Hepatocyte (in vitro differentiated cells): ENCODE data around the gene MED16. TPM values are rescaled to one million over a fixed set of nuclear protein-coding genes. Genes with fewer than 3 reads are reported as not detected.
A peak's percentile ranks its signal among the peaks of the same experiment; 100 is the strongest.

Source experiments
- DNase-seq: peaks from one replicate; pipeline ENCODE4 v3.0.0-alpha.2; 2016; ENCODE audit warnings: low spot score
- H2AFZ ChIP-seq: fragments of 200-600 bp; sonication (generic); 2 replicates; pipeline ENCODE4 v1.6.0; 2016; ENCODE audit warnings: antibody characterized with exemption, mild to moderate bottlenecking
- H3K27ac ChIP-seq: fragments of 200-600 bp; sonication (generic); 2 replicates; pipeline ENCODE4 v1.5.1; 2016; ENCODE audit warnings: mild to moderate bottlenecking
- H3K27me3 ChIP-seq: fragments of 200-600 bp; sonication (generic); 2 replicates; pipeline ENCODE4 v1.6.1; 2016
- H3K36me3 ChIP-seq: fragments of 200-600 bp; sonication (generic); replicated peaks from 2 replicates; pipeline ENCODE4 v1.5.1; 2016; ENCODE audit warnings: low read depth; ENCODE audit not compliant: insufficient read depth
- H3K4me1 ChIP-seq: fragments of 200-600 bp; sonication (generic); 2 replicates; pipeline ENCODE4 v1.5.1; 2016; ENCODE audit warnings: mild to moderate bottlenecking, moderate library complexity; ENCODE audit not compliant: insufficient read depth
- H3K4me2 ChIP-seq: fragments of 200-600 bp; sonication (generic); 2 replicates; pipeline ENCODE4 v1.6.0; 2016
- H3K4me3 ChIP-seq: fragments of 200-600 bp; sonication (generic); 2 replicates; pipeline ENCODE4 v1.5.1; 2016; ENCODE audit warnings: mild to moderate bottlenecking
- H3K79me2 ChIP-seq: fragments of 200-600 bp; sonication (generic); 2 replicates; pipeline ENCODE4 v1.6.0; 2017; ENCODE audit warnings: mild to moderate bottlenecking
- H3K9me2 ChIP-seq: fragments of 200-600 bp; sonication (generic); replicated peaks from 2 replicates; pipeline ENCODE4 v1.6.0; 2017; ENCODE audit warnings: mild to moderate bottlenecking; ENCODE audit not compliant: insufficient read depth
- H3K9me3 ChIP-seq: fragments of 200-600 bp; sonication (generic); 2 replicates; pipeline ENCODE4 v1.5.1; 2016; ENCODE audit warnings: low read depth, mild to moderate bottlenecking
- H4K20me1 ChIP-seq: fragments of 200-600 bp; sonication (generic); 2 replicates; pipeline ENCODE4 v1.6.0; 2016; ENCODE audit warnings: mild to moderate bottlenecking; ENCODE audit not compliant: insufficient read depth, poor library complexity, severe bottlenecking
- EZH2 ChIP-seq: fragments of 200-600 bp; sonication (generic); IDR thresholded peaks from 2 replicates; pipeline ENCODE4 v1.6.1; 2016; ENCODE audit warnings: antibody characterized with exemption, mild to moderate bottlenecking, borderline replicate concordance
- EZH2phosphoT487 ChIP-seq: fragments of 200-600 bp; sonication (generic); IDR thresholded peaks from one replicate; pipeline ENCODE4 v1.6.1; 2018; ENCODE audit warnings: antibody characterized with exemption, mild to moderate bottlenecking, low read depth, moderate library complexity; ENCODE audit not compliant: unreplicated experiment, severe bottlenecking
- WGBS: methylation state at CpG from one replicate; pipeline ENCODE4 v1.1.6; 2016; ENCODE audit warnings: low lambda C conversion rate; ENCODE audit errors: missing lambda C conversion rate; 5-methylcytosine and 5-hydroxymethylcytosine counted together
- polyA plus RNA-seq: library from polyadenylated mRNA; unstranded; fragments of >200 nt; fragmentation: Nextera tagmentation; extraction: Ambion mirVana; gene quantifications from 2 replicates; pipeline ENCODE4 v1.2.1, GENCODE V29; 2016
- total RNA-seq: library from RNA; depleted of rRNA; stranded (reverse); fragments of >200 nt; gene quantifications from 2 replicates; pipeline ENCODE4 v1.2.3, GENCODE V29; 2014
- TF ChIP-seq, protein P1 (sequence below): fragments of 200-600 bp; sonication (generic); IDR thresholded peaks from 2 replicates; pipeline ENCODE4 v1.5.1; 2016; ENCODE audit warnings: antibody characterized with exemption, mild to moderate bottlenecking; ENCODE audit not compliant: poor library complexity

The MED16 gene
- total and polyA plus RNA-seq, 2 experiments from 2014 or later = 32.1 to 80.9 TPM

DNA sequence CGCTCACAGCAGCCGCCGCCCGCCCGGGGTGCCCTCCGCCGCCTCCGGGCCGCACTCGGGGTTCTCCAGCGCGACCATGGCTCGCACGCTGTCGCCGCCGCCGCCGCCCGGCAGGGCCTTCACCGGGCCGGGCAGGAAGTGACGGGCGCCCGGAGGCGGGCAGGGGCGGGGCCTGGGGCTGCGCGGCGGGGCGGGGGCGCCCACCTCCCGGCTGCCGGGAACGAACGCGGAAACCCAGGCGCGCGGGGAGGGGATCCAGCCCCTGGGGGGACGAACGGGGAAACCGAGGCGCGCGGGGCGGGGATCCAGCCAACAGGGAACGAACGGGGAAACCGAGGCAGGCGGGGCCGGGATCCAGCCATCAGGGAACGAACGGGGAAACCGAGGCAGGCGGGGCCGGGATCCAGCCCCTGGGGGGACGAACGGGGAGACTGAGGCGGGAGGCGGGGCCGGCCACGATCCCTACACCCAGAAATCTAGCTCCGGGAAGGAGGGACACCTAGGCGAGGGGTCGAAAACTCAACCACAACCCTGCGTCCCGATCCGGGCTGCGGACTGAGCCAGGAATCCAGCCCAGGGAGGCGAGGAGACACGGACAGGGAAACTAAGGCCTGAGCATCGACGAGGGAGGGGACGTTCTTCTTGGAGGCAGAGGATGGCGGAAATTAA, 20.2 kb upstream of the MED16 start, which contains the start of gene R3HDM4:
R3HDM4 (minus strand) TSS at position 140 of the 669 bp plus-strand sequence; CDS start at position 78, 62 bp downstream.
- Histone ChIP-seq H3K4me2 (peak within 1 kb of the TSS; percentile 99), H3K79me2 (peaks cover 46% of the 10 kb centered on the region), H2AFZ (peak within 1 kb of the TSS; percentile 98), H3K36me3 (no peaks in the 10 kb centered on the region), H3K4me1 (peaks cover 21% of the 10 kb centered on the region), H4K20me1 (no peaks in the 10 kb centered on the region), H3K27me3 (peaks cover 16% of the 10 kb centered on the region), H3K4me3 (peak within 1 kb of the TSS; percentile 91), H3K9me2 (no peaks in the 10 kb centered on the region), H3K9me3 (no peaks in the 10 kb centered on the region), H3K27ac (peak within 1 kb of the TSS; percentile 96)
- peak; percentile 91 for DNase-seq
- no peak for TF ChIP-seq EZH2phosphoT487
- no peak for TF ChIP-seq EZH2
- TF ChIP-seq, protein P1, sequence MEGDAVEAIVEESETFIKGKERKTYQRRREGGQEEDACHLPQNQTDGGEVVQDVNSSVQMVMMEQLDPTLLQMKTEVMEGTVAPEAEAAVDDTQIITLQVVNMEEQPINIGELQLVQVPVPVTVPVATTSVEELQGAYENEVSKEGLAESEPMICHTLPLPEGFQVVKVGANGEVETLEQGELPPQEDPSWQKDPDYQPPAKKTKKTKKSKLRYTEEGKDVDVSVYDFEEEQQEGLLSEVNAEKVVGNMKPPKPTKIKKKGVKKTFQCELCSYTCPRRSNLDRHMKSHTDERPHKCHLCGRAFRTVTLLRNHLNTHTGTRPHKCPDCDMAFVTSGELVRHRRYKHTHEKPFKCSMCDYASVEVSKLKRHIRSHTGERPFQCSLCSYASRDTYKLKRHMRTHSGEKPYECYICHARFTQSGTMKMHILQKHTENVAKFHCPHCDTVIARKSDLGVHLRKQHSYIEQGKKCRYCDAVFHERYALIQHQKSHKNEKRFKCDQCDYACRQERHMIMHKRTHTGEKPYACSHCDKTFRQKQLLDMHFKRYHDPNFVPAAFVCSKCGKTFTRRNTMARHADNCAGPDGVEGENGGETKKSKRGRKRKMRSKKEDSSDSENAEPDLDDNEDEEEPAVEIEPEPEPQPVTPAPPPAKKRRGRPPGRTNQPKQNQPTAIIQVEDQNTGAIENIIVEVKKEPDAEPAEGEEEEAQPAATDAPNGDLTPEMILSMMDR = no peak
- WGBS = 2% methylated on average over 18 of the region's 76 CpGs

DNA sequence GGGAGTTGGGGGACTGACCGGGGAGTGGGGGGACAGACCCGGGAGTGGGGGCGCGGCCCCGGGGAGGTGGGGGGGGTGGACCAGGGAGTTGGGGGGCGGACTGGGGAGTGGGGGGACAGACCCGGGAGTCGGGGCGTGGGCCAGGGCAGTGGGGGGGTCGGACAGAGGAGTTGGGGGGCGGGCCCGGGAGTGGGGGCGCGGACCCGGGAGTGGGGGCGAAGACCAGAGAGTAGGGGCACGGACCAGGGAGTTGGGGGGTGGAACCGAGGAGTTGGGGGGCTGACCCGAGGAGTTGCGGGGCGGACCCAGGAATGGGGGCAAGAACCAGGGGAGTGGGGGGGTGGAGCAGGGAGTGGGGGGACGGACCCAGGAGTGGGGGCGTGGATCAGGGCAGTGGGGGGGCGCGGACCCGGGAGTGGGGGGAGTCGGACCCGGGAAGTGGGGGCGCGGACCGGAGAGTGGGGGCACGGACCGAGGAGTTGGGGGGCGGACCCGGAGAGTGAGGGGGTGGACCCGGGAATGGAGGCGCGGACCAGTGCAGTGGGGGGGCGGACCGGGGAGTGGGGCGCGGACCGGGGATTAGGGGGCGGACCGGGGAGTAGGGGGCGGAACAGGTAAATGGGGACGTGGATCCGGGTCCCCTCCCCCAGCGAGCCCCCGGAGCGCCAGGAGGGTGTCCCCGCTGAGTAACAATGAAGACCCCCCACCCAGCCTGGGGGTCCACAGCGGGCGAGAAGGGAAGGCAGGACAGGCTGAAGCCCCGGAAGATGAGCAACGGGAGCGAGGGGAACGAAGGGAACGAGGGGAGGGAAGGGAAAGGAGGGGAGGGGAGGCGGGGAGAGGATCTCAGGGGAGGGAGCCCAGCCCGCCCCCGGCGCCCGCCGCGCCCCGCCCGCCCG, 19.4 kb upstream of the MED16 start:
- no peaks in the 10 kb centered on the region for H3K36me3 ChIP-seq
- H2AFZ ChIP-seq = no peak overlapping the region
- no peaks in the 10 kb centered on the region for H3K9me3 ChIP-seq
- peak overlapping the region; percentile 80 for H3K4me2 ChIP-seq
- TF ChIP-seq, protein P1 = no peak
- TF ChIP-seq EZH2phosphoT487 (no peak), EZH2 (no peak)
- H3K27ac ChIP-seq = peak overlapping the region; percentile 89
- no peaks in the 10 kb centered on the region for H3K9me2 ChIP-seq
- H3K79me2 ChIP-seq = peaks cover 54% of the 10 kb centered on the region
- H3K4me1 ChIP-seq = peaks cover 14% of the 10 kb centered on the region
- H4K20me1 ChIP-seq = no peaks in the 10 kb centered on the region
- peak; percentile 53 for DNase-seq
- WGBS = no CpG with 5 or more reads among the region's 69 CpGs
- H3K4me3 ChIP-seq = peak overlapping the region; percentile 91
- peaks cover 8% of the 10 kb centered on the region for H3K27me3 ChIP-seq

DNA sequence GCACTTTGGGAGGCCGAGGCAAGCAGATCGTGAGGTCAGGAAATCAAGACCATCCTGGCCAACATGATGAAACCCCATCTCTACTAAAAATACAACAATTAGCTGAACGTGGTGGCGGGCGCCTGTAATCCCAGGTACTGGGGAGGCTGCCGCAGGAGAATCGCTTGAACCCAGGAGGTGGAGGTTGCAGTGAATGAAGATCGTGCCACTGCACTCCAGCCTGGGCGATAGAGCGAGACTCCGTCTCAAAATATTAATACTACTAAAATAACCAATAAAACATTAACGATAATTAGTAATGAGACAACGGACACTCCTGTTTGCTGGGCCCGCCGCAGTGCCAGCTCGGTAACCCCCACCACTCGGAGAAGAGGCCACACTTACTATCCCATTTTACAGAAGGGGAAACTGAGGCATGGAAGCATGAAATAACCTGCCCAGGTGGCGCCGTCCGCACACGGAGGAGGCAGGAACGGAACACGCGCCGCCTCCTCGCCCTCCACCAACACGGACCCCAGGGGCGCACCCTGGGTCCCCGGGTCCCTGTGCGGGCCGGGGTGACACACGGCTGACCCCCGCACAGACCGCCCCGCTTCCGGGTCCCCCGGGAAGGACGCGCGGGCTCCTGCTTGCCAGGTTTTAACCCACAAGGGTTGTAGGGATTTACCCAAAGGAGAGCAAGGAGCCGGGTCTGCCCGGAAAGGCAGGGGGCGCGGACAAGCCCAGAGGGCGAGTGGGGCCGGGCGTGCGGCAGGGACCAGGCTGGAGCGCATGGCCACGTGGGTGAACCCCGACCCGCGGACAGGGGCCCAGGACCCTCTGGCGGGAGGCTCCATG, 18.4 kb upstream of the MED16 start:
- no peak overlapping the region for H3K4me3 ChIP-seq
- H3K79me2 ChIP-seq = peaks cover 63% of the 10 kb centered on the region
- H3K9me2 ChIP-seq = no peaks in the 10 kb centered on the region
- H3K4me2 ChIP-seq = peak overlapping the region; percentile 80
- no peak overlapping the region for H3K27ac ChIP-seq
- no peak overlapping the region for H2AFZ ChIP-seq
- WGBS = 92% methylated on average over 45 of the region's 54 CpGs
- H3K4me1 ChIP-seq = peaks cover 8% of the 10 kb centered on the region
- no peaks in the 10 kb centered on the region for H3K27me3 ChIP-seq
- TF ChIP-seq EZH2phosphoT487 = no peak
- TF ChIP-seq, protein P1 = no peak
- TF ChIP-seq EZH2 = no peak
- H3K36me3 ChIP-seq = no peaks in the 10 kb centered on the region
- DNase-seq = no peak
- no peaks in the 10 kb centered on the region for H3K9me3 ChIP-seq
- no peaks in the 10 kb centered on the region for H4K20me1 ChIP-seq
